ENCODE measurements around the gene AFF3. TPM values are rescaled to one million over a fixed set of nuclear protein-coding genes. Genes with fewer than 3 reads are reported as not detected.

AFF3 gene
- total RNA-seq, 1 experiment from 2014 or later, result 0.22 TPM

DNA sequence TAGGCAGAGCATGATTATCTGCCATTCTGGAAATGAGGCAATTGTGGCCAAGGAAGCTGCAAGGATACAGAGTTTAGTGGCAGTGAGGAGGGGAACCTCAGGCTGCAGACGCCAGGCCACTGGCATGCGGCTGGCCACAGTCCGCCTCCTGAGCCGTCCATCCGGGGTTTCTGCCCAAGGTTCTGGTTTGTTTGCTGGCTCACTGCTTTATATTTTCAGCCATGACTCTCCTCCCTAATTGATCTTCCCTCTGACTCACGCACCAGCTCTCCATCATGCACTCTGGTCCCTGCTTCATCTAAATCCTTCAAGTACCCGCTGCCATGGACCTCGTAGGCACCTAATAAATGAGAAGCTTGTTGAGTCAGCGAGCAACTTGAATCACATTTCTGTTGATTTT, 544.8 kb downstream of the AFF3 start:
- no peaks in the 10 kb centered on the region for H3K4me1 ChIP-seq (ENCODE audit: insufficient read depth, low read length)
- H2BK120ac ChIP-seq (ENCODE audit: low read depth, low read length, poor library complexity, severe bottlenecking), result no peak overlapping the region
- no CpG with 5 or more reads among the region's 9 CpGs for WGBS (ENCODE audit: extremely low coverage, insufficient read length, low lambda C conversion rate)
- no peaks in the 10 kb centered on the region; the same call in 1 of the 2 replicates for H3K27me3 Mint-ChIP-seq (ENCODE audit: low read depth)
- no peaks in the 10 kb centered on the region for H3K27me3 ChIP-seq (ENCODE audit: insufficient read depth, low read length)
- H3K18ac ChIP-seq (ENCODE audit: insufficient read length, low read depth, low read length), result no peak overlapping the region
- no peaks in the 10 kb centered on the region for H3K9me3 ChIP-seq (ENCODE audit: control insufficient read depth, low read depth, low read length)
- DNase-seq, result no peak
- H3K14ac ChIP-seq (ENCODE audit: insufficient read depth, low read length), result no peak overlapping the region
- no peak overlapping the region for H3K4me3 Mint-ChIP-seq
- no peaks in the 10 kb centered on the region for H4K20me1 ChIP-seq (ENCODE audit: control insufficient read depth, insufficient read depth, insufficient read length)
- TF ChIP-seq, protein P1, sequence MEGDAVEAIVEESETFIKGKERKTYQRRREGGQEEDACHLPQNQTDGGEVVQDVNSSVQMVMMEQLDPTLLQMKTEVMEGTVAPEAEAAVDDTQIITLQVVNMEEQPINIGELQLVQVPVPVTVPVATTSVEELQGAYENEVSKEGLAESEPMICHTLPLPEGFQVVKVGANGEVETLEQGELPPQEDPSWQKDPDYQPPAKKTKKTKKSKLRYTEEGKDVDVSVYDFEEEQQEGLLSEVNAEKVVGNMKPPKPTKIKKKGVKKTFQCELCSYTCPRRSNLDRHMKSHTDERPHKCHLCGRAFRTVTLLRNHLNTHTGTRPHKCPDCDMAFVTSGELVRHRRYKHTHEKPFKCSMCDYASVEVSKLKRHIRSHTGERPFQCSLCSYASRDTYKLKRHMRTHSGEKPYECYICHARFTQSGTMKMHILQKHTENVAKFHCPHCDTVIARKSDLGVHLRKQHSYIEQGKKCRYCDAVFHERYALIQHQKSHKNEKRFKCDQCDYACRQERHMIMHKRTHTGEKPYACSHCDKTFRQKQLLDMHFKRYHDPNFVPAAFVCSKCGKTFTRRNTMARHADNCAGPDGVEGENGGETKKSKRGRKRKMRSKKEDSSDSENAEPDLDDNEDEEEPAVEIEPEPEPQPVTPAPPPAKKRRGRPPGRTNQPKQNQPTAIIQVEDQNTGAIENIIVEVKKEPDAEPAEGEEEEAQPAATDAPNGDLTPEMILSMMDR (conservative IDR thresholded peaks at IDR 0.05), result no peak
- H3K79me2 ChIP-seq (ENCODE audit: insufficient read depth, low read length), result no peaks in the 10 kb centered on the region
- no peak overlapping the region for H2AK5ac ChIP-seq (ENCODE audit: insufficient read length, low read length)
- H3K9me3 Mint-ChIP-seq, result no peaks in the 10 kb centered on the region
- no peaks in the 10 kb centered on the region for H3K23me2 ChIP-seq (ENCODE audit: insufficient read length, low read depth, low read length, poor library complexity, severe bottlenecking)
- H2AFZ ChIP-seq (ENCODE audit: low read length), result no peak overlapping the region
- no peak overlapping the region for H4K91ac ChIP-seq (ENCODE audit: insufficient read length, low read depth, low read length)
- H3K36me3 Mint-ChIP-seq (ENCODE audit: insufficient read depth in 1 of 3, low read depth in 3 of 3), result no peaks in the 10 kb centered on the region
- no peak overlapping the region for H2BK12ac ChIP-seq (ENCODE audit: insufficient read length, low read depth, low read length)
- no peak overlapping the region for H3K9ac ChIP-seq (ENCODE audit: extremely low read depth, insufficient read length, low read length)
- H3K4me2 ChIP-seq (ENCODE audit: insufficient read depth, insufficient read length, low read length), result no peak overlapping the region
- H4K8ac ChIP-seq (replicated peaks; ENCODE audit: insufficient read length, low read depth, low read length), result no peak overlapping the region
- no peak overlapping the region for H2BK5ac ChIP-seq (ENCODE audit: insufficient read length, low read length)
- no peak overlapping the region for H4K5ac ChIP-seq (ENCODE audit: insufficient read length, low read depth, low read length)
- no peak overlapping the region for H2BK15ac ChIP-seq (ENCODE audit: low read depth, low read length)
- no peak overlapping the region for H3K4ac ChIP-seq (ENCODE audit: low read depth, low read length)
- peaks cover 1 to 9% of the 10 kb centered on the region in 2 experiments; a peak in 2 of 4 replicates for H3K4me1 Mint-ChIP-seq
- no peak overlapping the region for H3K23ac ChIP-seq (ENCODE audit: insufficient read length, low read depth, low read length)
- no peak overlapping the region for H3K56ac ChIP-seq (ENCODE audit: insufficient read length, low read depth, low read length)
- no peaks in the 10 kb centered on the region for H3K79me1 ChIP-seq (ENCODE audit: insufficient read depth, low read depth, low read length, poor library complexity, severe bottlenecking)
- no peak overlapping the region for H3T11ph ChIP-seq (ENCODE audit: low read length)
- H3K27ac ChIP-seq (ENCODE audit: insufficient read length, low read depth, low read length), result no peak overlapping the region
- no peak overlapping the region for H3K27ac Mint-ChIP-seq
- H2BK20ac ChIP-seq (ENCODE audit: low read depth, low read length, poor library complexity, severe bottlenecking), result no peak overlapping the region
